GM03348 (cell line): ENCODE measurements around the gene KCNJ6.
"Not testable (repeated sequence)": the region's sequence is repeated elsewhere in the genome, so short reads cannot be mapped to it uniquely, and the experiment has no call there.

Experiments used
- DNase-seq: peaks from one replicate; pipeline ENCODE4 v3.0.0; 2012; ENCODE audit warnings: low spot score

KCNJ6 gene

GRCh38 chr21:37732927-37733326 lies 183.3 kb downstream of the KCNJ6 start:
- DNase-seq: no peak

GRCh38 chr21:37724201-37724600 lies 192.1 kb downstream of the KCNJ6 start:
- DNase-seq: no peak

GRCh38 chr21:37717534-37717933 lies 198.7 kb downstream of the KCNJ6 start:
- no peak for DNase-seq

- not testable (repeated sequence) for DNase-seq
Measured at GRCh38 chr21:37712569-37712934, 203.7 kb downstream of the KCNJ6 start.

GRCh38 chr21:37711836-37712568 lies 204.3 kb downstream of the KCNJ6 start:
- peak; percentile 88 for DNase-seq

- no peak for DNase-seq
Measured at GRCh38 chr21:37711286-37711829, 204.9 kb downstream of the KCNJ6 start.

GRCh38 chr21:37710546-37711285 lies 205.5 kb downstream of the KCNJ6 start:
- DNase-seq: no peak

- no peak for DNase-seq
Measured at GRCh38 chr21:37704751-37705150, 211.5 kb downstream of the KCNJ6 start.

GRCh38 chr21:37702241-37702640 lies 214.0 kb downstream of the KCNJ6 start:
- no peak for DNase-seq

- peak; percentile 90 for DNase-seq
Measured at GRCh38 chr21:37700641-37701202, 215.5 kb downstream of the KCNJ6 start.

GRCh38 chr21:37699024-37699775 lies 217.1 kb downstream of the KCNJ6 start:
- DNase-seq: no peak

- DNase-seq: no peak
Measured at GRCh38 chr21:37696936-37697335, 219.3 kb downstream of the KCNJ6 start.

- no peak for DNase-seq
Measured at GRCh38 chr21:37695111-37695510, 221.1 kb downstream of the KCNJ6 start.

GRCh38 chr21:37688952-37689659 lies 227.2 kb downstream of the KCNJ6 start:
- no peak for DNase-seq

- DNase-seq: peak; percentile 27
Measured at GRCh38 chr21:37686991-37687810, 229.1 kb downstream of the KCNJ6 start.

GRCh38 chr21:37684547-37684946 lies 231.7 kb downstream of the KCNJ6 start:
- no peak for DNase-seq

GRCh38 chr21:37684115-37684493 lies 232.2 kb downstream of the KCNJ6 start:
- no peak for DNase-seq

GRCh38 chr21:37683396-37684114 lies 232.7 kb downstream of the KCNJ6 start:
- DNase-seq: no peak

- DNase-seq: peak; percentile 33
Measured at GRCh38 chr21:37682966-37683365, 233.3 kb downstream of the KCNJ6 start.

GRCh38 chr21:37677006-37677405 lies 239.3 kb downstream of the KCNJ6 start:
- no peak for DNase-seq
